Measurements from ENCODE around the gene KCNC4.

KCNC4 gene

GRCh38 chr1:110212169-110213142, 2.3 kb downstream of the KCNC4 start:
- no peak for DNase-seq (ENCODE audit: low read depth)

DNA sequence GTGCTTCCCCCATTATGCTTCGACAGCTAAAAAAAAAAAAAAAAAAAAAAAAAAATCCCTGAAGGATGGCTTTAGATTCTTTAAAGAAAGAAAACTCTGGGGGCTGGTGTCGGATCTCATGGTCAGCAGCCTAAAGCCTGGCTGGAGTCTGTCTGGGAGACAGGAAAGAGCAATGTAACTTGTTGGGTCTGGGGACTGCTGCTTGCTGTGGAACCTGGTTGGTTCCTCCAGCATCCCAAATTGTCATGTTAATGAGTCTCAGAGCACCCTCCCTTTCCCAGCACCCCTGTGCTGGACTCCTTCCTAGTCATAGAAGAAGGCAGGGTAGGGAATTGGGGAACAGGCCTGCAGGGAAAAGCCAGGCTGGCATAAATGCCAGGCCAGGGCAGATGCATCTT, 3.0 kb downstream of the KCNC4 start:
- no peak for DNase-seq (ENCODE audit: low read depth)

DNA sequence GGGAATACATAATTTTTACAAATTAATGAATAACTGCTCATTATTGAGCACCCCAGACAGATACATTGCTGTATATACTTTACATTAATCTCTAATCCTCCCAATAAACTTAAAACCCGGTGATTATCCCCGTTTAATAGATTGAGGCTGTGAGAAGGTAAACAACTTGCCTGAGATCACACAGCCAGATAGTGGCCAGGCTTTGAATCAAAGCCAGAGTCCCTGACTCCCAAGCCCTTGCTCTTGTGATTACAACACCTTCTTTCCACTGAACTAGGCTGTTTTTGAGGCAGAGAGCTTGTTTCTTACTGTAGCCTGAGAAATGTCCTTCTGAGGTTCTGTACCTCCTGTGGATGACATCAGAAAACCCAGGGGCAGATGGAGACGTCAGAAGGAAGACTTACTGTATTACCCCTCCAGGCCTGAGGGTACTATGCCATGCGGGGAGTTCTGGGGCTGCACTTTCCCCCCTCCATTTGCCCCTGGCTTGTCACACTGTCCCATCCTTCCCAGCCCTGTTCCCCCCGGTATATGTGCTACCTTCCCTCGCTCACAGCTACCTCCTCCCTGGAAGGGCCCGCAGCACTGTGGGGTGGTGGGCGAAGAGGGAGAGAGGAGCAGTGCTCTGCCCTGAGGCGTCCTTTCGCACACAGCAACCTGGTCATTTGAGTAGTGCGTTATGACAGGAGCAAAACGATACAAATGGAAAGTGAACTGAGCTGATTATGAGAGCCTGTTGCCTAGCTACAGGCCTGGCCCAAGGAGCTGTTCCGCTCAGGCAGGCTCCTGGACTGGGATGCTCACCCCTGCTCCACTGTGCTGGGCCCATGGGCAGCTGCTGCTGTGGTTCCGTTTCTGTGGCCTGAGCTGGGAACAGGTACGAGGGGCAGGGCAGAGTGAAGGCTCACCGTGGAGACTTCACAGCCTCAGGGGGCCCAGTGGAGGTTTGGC, 4.6 kb downstream of the KCNC4 start:
- no peak for DNase-seq (ENCODE audit: low read depth)

- no peak for DNase-seq (ENCODE audit: low read depth)
These were observed 5.8 kb downstream of the KCNC4 start for GRCh38 chr1:110215621-110216515.

DNA sequence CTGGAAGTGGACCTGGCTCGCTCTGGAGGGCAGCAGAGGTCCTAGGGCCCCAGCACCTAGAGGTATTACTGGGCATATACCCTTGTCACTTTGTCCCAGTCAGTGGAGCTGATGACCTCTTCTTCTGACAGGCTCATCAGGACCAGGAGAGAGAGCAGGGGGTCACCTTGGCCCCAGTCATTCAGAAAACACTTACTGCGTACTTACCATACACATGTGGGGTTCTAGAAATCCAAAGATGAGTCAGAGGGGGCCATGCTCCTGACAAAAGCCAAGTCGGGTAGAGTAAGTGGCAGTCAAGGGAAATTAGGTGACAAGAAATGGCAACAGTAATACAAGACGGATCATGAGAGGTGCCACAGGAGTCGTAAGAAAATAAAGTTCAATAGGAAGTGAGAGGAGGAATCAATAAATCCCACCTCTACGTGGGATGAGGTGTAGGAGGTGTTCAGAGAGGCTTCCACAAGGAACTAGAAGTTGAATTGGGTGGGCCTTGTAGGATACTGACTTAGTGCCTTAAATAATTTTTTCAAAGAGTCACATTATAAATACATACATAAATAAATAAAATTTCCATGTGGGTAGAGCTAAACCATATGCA, 6.8 kb downstream of the KCNC4 start:
- DNase-seq (ENCODE audit: low read depth) = no peak

GRCh38 chr1:110218137-110218536, 8.0 kb downstream of the KCNC4 start:
- DNase-seq (ENCODE audit: low read depth) = no peak

GRCh38 chr1:110218739-110219138, 8.6 kb downstream of the KCNC4 start:
- no peak for DNase-seq (ENCODE audit: low read depth)

DNA sequence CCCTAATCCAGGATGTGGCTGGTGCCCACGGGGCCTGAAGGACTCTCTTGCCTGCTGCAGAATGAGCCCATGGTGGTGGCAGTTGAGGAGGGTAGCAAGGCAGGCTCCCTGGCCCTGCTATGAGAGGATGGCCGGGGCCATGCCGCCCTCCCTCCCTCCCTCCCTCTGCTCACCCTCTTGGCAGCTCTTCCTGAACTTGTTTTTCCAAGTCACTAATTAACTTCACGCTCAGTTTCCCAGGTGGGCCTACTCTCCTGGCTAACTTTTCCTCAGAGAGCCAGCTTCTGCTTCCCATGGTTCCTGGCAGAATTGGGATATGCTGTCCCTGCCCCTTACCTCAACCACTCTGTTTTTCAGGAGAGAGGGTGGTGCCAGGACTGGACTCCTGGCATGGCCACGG, 10.2 kb downstream of the KCNC4 start:
- no peak for DNase-seq (ENCODE audit: low read depth)

DNA sequence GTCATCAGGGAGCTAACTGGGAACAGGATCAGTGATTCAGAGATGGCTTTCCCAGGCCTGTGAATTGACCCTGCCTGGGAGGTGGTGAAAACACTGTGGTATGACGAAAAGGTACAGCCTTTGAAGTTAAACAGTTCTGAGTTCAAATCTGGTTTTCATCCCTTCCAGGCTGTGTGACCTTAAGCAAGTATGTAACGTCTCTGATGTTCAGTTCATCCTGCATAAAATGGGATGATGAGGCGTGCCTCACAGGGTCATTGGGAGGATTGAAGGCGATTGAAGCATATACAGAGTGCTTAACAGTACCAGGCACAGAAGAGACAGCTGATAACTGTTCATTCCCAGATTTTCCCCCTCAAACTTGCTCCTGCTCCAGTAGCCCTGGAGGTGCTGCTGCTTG, 11.0 kb downstream of the KCNC4 start:
- DNase-seq (ENCODE audit: low read depth) = no peak

- DNase-seq (ENCODE audit: low read depth) = no peak
These were observed 13.0 kb downstream of the KCNC4 start for GRCh38 chr1:110223127-110223526.

DNA sequence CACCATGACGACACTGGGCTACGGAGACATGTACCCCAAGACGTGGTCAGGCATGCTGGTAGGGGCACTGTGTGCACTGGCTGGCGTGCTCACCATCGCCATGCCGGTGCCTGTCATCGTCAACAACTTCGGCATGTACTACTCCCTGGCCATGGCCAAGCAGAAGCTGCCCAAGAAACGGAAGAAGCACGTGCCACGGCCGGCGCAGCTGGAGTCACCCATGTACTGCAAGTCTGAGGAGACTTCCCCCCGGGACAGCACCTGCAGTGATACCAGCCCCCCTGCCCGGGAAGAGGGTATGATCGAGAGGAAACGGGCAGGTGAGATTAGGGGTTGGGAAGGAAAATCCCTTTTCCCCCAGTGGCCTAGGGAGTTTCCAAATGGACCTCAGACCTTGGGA, 13.5 kb downstream of the KCNC4 start:
- DNase-seq (ENCODE audit: low read depth) = no peak

DNA sequence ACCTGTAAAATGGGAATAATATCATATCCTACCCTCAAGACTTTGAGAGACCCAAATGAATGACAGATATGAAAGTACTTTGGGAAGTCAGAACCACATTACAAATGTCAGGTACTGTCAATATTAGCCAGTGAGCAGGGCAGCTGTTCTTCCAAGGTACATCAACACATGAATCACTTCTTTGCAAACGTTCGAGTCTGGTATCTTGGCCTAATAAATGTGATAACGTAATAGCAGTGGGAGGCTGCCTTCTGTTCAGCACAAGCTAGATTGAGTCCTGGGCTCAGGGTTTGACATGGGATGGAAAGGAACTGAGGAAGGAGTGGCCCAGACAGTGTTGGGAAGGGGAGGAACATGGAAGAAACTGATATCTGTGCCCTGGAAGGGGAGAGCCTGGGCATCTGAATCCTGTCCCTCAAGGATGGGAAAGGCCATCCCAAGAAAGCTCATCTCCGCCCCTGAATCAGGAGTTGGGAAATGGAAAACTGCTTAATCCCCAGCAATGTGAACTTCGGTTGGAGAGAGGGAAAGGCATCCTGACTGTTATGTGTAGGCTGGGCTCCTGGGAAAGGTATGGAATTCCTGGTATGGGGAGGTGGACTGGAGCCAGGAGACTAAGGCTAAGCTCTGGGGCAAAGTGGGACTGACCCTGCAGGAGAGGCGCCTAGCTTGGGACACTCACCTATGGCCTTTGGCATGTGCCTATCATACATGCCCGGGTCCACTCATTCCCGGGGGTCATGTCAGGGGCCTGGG, 14.3 kb downstream of the KCNC4 start:
- no peak for DNase-seq (ENCODE audit: low read depth)

GRCh38 chr1:110225212-110225611, 15.1 kb downstream of the KCNC4 start:
- no peak for DNase-seq (ENCODE audit: low read depth)

- no peak for DNase-seq (ENCODE audit: low read depth)
These were observed 15.8 kb downstream of the KCNC4 start for GRCh38 chr1:110225756-110226404.

DNA sequence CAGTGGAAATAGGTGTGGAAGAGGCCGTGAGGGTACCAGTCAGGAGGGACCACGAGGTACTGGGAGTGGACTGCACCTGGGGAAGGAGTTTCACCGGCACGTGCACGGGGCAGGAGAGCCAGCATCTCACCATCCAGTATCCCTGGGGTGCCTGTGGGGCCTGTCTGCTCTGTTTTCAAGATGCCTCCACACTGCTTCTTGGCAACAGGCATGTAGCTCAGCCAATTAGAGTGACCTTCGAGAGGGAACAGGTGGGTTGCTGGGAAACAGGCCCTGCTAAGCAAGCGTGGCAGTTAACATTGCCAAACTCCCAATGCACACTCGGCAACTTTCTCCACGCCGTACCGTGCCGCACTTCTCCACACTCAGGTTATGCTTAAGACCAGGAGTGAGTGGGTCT, 17.7 kb downstream of the KCNC4 start:
- DNase-seq (ENCODE audit: low read depth) = no peak

DNA sequence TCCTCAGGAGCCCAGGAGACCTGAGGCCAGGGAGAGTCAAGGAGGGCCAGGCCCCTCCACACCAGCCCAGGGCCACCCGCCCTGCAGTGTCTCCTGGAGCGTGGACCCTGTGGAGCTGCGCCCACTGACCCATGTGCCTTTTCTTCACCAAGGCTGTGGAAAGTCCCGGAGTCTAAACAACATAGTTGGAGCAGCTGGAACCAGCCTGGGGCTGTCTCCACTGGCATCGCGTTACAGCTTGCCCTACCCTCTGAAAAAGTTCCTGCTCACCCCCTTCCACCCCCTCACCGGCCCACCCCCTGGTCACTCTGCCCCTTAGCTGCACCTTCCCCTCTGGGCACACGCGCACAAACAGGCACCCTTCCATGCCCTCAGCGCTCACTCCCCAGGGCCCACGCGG, 18.3 kb downstream of the KCNC4 start:
- no peak for DNase-seq (ENCODE audit: low read depth)

DNA sequence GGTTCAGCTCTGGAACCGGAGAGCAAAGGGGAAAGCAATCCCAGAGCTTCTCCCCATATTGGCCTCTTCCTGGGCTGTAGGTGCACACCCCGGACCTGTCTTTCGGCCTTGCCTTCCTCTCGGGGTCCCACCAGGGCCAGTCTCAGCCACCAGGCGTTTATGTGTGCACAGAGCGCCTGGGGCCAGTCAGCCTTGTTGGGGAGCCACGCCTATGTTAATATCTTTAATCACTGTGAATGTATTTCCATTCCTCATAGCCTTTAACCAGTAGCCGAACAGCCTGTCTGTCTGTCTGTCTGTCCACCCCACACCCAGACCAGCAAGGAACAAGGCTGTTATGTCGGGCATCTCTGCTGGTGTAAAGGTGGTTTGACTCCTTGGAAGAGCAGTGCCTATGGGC, 18.8 kb downstream of the KCNC4 start:
- DNase-seq (ENCODE audit: low read depth) = no peak

- DNase-seq (ENCODE audit: low read depth) = no peak
These were observed 19.4 kb downstream of the KCNC4 start for GRCh38 chr1:110229348-110230001.

DNA sequence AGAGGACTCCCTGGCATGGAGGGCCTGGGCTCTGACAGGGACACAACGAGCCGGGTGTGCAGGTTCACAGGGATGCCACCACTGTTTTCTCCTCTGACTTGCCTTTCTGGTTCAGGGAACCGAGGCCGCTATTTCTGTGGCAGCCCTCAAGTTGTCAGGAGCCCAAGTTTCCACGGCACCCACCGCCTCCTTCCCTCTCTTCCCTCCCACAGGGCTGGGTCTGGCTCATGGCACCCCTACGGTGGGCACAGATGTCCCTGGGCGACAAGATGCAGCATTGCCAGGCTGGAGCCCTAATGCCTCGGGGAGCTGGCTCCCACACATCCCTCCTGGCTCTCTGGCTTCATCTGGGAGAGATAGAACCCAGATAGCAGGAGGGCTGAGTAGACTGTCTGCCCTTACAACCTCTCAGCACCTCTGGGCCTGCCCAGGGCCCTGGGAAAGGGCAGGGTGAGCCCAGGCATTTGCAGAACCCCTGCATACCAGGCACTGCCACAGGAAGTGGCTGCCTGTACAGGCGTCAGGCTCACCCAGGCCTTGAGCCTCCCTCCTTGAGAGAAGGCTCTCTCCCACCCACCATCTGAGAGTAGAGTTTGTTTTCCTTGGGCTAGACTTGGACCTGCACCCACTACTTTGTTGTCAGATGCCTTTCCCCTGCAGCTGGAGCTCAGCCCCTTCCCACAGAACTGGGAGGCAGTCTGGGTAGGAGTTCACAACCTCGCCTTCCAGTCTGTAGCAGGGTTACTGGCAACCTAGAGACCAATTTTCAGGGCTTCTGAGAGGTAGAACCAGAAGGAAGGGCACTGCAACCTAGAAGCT, 20.5 kb downstream of the KCNC4 start:
- no peak for DNase-seq (ENCODE audit: low read depth)
